HCT116 (cell line): ENCODE measurements around the gene CLN3. TPM values are rescaled to one million over a fixed set of nuclear protein-coding genes. Genes with fewer than 3 reads are reported as not detected.

ENCODE experiments used
- total RNA-seq: library from RNA; stranded (reverse); gene quantifications from one replicate; pipeline ENCODE4 v1.2.1, GENCODE V29; 2021; ENCODE audit not compliant: unreplicated experiment

Gene CLN3
- total RNA-seq, 1 experiment from 2014 or later, result 19.9 TPM

Other genes starting within 250 kb of the CLN3 start
- gene SBK1, start 199.5 kb downstream of the CLN3 start, total RNA-seq, result 19.2 TPM
- gene NPIPB6, start 128.6 kb downstream of the CLN3 start, total RNA-seq, result 2.1 TPM
- 104 TPM for gene EIF3CL, start 88.2 kb downstream of the CLN3 start, total RNA-seq
- 0.20 TPM for gene NPIPB7, start 19.7 kb downstream of the CLN3 start, total RNA-seq
- 0.05 TPM for gene APOBR, start 2.6 kb upstream of the CLN3 start, total RNA-seq
- gene IL27, start 14.8 kb upstream of the CLN3 start, total RNA-seq, result not detected
- gene NUPR1, start 46.9 kb upstream of the CLN3 start, total RNA-seq, result 2.2 TPM
- 19.7 TPM for gene SGF29, start 61.8 kb upstream of the CLN3 start, total RNA-seq
- 1.9 TPM for gene SULT1A2, start 105.0 kb upstream of the CLN3 start, total RNA-seq
- gene SULT1A1, start 118.0 kb upstream of the CLN3 start, total RNA-seq, result 23.1 TPM
- gene NPIPB8, start 146.0 kb upstream of the CLN3 start, total RNA-seq, result 0.79 TPM
- gene EIF3C, start 219.4 kb upstream of the CLN3 start, total RNA-seq, result 680 TPM